GM18868 (cell line): Measurements from ENCODE around the gene SDCCAG8.

Experiments used
- ATAC-seq: cut with Tn5 transposase; IDR thresholded peaks from one replicate; pipeline ENCODE4 v1.9.1; 2021; ENCODE audit warnings: mild to moderate bottlenecking, moderate library complexity; ENCODE audit not compliant: unreplicated experiment

The SDCCAG8 gene

GRCh38 chr1:243535014-243535413, 279.2 kb downstream of the SDCCAG8 start:
- ATAC-seq, result no peak

DNA sequence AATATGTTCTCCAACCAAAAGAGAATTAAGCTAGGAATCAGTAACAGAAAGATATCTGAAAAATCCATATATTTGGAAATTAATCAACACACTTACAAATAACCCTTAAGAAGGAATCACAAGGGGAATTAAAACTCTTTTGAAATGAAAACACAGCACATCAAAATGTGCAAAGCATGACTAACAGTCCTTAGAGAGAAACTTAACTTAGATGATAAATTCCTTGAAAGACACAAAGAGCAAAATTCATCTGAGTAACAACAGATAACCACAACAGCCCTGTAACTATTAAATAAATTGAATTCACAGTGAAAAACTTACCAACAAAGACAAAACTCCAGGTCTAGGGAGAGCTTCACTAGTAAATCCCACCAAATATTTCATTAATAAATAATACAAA, 283.8 kb downstream of the SDCCAG8 start:
- no peak for ATAC-seq

- ATAC-seq, result no peak
Observed at GRCh38 chr1:243542739-243543415, 287.0 kb downstream of the SDCCAG8 start.

- ATAC-seq, result no peak
Observed at GRCh38 chr1:243543501-243543900, 287.7 kb downstream of the SDCCAG8 start.

- ATAC-seq, result no peak
Observed at GRCh38 chr1:243546457-243546856, 290.6 kb downstream of the SDCCAG8 start.

GRCh38 chr1:243547891-243548290, 292.1 kb downstream of the SDCCAG8 start:
- ATAC-seq, result no peak

DNA sequence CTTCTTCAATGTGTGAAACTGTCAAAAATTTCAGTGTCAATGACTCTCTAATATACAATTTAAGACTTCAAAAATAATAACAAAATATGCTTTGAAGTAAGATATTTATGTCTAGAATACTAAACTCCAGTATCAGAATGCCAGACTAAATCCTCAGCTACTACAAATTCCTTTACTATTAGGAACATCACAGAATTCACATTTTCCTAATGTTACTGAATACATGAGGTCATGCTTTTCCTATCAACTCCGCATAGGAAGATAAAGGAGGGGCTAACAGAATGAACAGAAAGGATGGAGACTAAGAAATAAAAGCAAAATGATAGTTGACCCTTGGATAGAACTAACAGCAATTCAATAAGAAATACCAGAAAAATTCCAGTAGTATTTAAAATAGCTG, 292.7 kb downstream of the SDCCAG8 start:
- no peak for ATAC-seq

- ATAC-seq, result no peak
Observed at GRCh38 chr1:243549108-243549507, 293.3 kb downstream of the SDCCAG8 start.
